Stomach (tissue), 4 donors: ENCODE results near the gene ANGEL2.

ENCODE experiments used
- CTCF ChIP-seq, 7 experiments: fragments of 450-650 bp in 4 of 7; fragments of 200-600 bp in 3 of 7; sonication (generic) in 3 of 7; IDR thresholded peaks; one replicate each; pipeline ENCODE4 v1.5.1; 2016 to 2019; ENCODE audit warnings: antibody characterized with exemption in 7 of 7, control low read depth in 2 of 7, mild to moderate bottlenecking in 1 of 7
- EP300 ChIP-seq: sonication (generic); formaldehyde crosslinking; IDR thresholded peaks from one replicate; pipeline ENCODE4 v1.6.1; 2017; ENCODE audit warnings: antibody characterized with exemption
- POLR2AphosphoS5 ChIP-seq, 3 donors: sonication (generic); formaldehyde crosslinking; IDR thresholded peaks; one replicate each; pipeline ENCODE4 v1.6.1; 2016; ENCODE audit warnings: antibody characterized with exemption in 3 of 3

GRCh38 chr1:212955098-212955497 is 60.6 kb downstream of the ANGEL2 start:
- TF ChIP-seq CTCF (IDR thresholded peaks at IDR 0.05) = no peak
- TF ChIP-seq EP300 = no peak
- no peak for TF ChIP-seq POLR2AphosphoS5 (IDR thresholded peaks at IDR 0.05)
